Neural cell (in vitro differentiated cells): ENCODE measurements around the gene OGFOD1.

Source experiments
- CTCF ChIP-seq: fragments of 450-650 bp; IDR thresholded peaks from 2 replicates; pipeline ENCODE4 v1.5.1; 2014; ENCODE audit warnings: antibody characterized with exemption, mild to moderate bottlenecking, moderate library complexity; ENCODE audit not compliant: poor library complexity, severe bottlenecking
- EP300 ChIP-seq: fragments of 450-650 bp; conservative IDR thresholded peaks from 2 replicates; pipeline ENCODE4 v1.6.1; 2014; ENCODE audit warnings: antibody characterized with exemption, mild to moderate bottlenecking, moderate library complexity; ENCODE audit not compliant: poor library complexity, severe bottlenecking
- EZH2 ChIP-seq: fragments of 200-600, 300-800 bp; shearing (Covaris generic), sonication (generic); IDR thresholded peaks from 2 replicates; pipeline ENCODE4 v1.6.1; 2014; ENCODE audit warnings: antibody characterized with exemption, low read length, borderline replicate concordance, mild to moderate bottlenecking; ENCODE audit not compliant: insufficient read depth, poor library complexity, severe bottlenecking
- MXI1 ChIP-seq: fragments of 450-650 bp; conservative IDR thresholded peaks from 2 replicates; pipeline ENCODE4 v1.6.1; 2014; ENCODE audit warnings: antibody characterized with exemption, mild to moderate bottlenecking; ENCODE audit not compliant: poor library complexity, severe bottlenecking
- POLR2AphosphoS5 ChIP-seq: IDR thresholded peaks from 2 replicates; pipeline ENCODE4 v1.6.1; 2012
- RAD21 ChIP-seq: fragments of 450-650 bp; conservative IDR thresholded peaks from 2 replicates; pipeline ENCODE4 v1.6.1; 2014; ENCODE audit warnings: antibody characterized with exemption, mild to moderate bottlenecking, moderate library complexity
- SMC3 ChIP-seq: fragments of 450-650 bp; conservative IDR thresholded peaks from 2 replicates; pipeline ENCODE4 v1.6.1; 2014; ENCODE audit warnings: antibody characterized with exemption, mild to moderate bottlenecking, moderate library complexity; ENCODE audit not compliant: poor library complexity
- TAF1 ChIP-seq: IDR thresholded peaks from 2 replicates; pipeline ENCODE4 v1.6.1; 2012; ENCODE audit warnings: low read depth

- no peak for TF ChIP-seq SMC3
- TF ChIP-seq TAF1 = no peak
- peak; percentile 23 for TF ChIP-seq POLR2AphosphoS5
- TF ChIP-seq CTCF = no peak
- no peak for TF ChIP-seq EZH2
- no peak for TF ChIP-seq EP300
- no peak for TF ChIP-seq RAD21
- TF ChIP-seq MXI1 = no peak
Measured at GRCh38 chr16:56475201-56475600, 23.8 kb downstream of the OGFOD1 start.
